HG03378 (cell line): Measurements from ENCODE around the gene SLC66A1.

Experiments
- ATAC-seq: cut with Tn5 transposase; IDR thresholded peaks from one replicate; pipeline ENCODE4 v1.9.1; 2021; ENCODE audit warnings: mild to moderate bottlenecking, moderate library complexity; ENCODE audit not compliant: unreplicated experiment

The SLC66A1 gene

GRCh38 chr1:19360432-19360831 lies 48.3 kb downstream of the SLC66A1 start:
- ATAC-seq, result no peak

GRCh38 chr1:19360843-19361610 lies 48.9 kb downstream of the SLC66A1 start:
- no peak for ATAC-seq

GRCh38 chr1:19361611-19362147 lies 49.6 kb downstream of the SLC66A1 start:
- no peak for ATAC-seq

GRCh38 chr1:19363536-19364152 lies 51.5 kb downstream of the SLC66A1 start:
- ATAC-seq, result no peak

- no peak for ATAC-seq
Observed at GRCh38 chr1:19365721-19366120, 53.6 kb downstream of the SLC66A1 start.

- no peak for ATAC-seq
Observed at GRCh38 chr1:19366599-19367536, 54.7 kb downstream of the SLC66A1 start.

- no peak for ATAC-seq
Observed at GRCh38 chr1:19367584-19368041, 55.5 kb downstream of the SLC66A1 start.

- ATAC-seq, result no peak
Observed at GRCh38 chr1:19368050-19368449, 55.9 kb downstream of the SLC66A1 start.

GRCh38 chr1:19368964-19369363 lies 56.8 kb downstream of the SLC66A1 start:
- no peak for ATAC-seq

GRCh38 chr1:19369396-19370090 lies 57.4 kb downstream of the SLC66A1 start:
- no peak for ATAC-seq

GRCh38 chr1:19370453-19371170 lies 58.5 kb downstream of the SLC66A1 start:
- ATAC-seq, result no peak

- no peak for ATAC-seq
Observed at GRCh38 chr1:19371226-19372135, 59.4 kb downstream of the SLC66A1 start.

- ATAC-seq, result no peak
Observed at GRCh38 chr1:19372136-19372514, 60.0 kb downstream of the SLC66A1 start.

- no peak for ATAC-seq
Observed at GRCh38 chr1:19372602-19373001, 60.5 kb downstream of the SLC66A1 start.

- ATAC-seq, result no peak
Observed at GRCh38 chr1:19373211-19374082, 61.3 kb downstream of the SLC66A1 start.

GRCh38 chr1:19374083-19374801 lies 62.1 kb downstream of the SLC66A1 start:
- ATAC-seq, result no peak

GRCh38 chr1:19374926-19375325 lies 62.8 kb downstream of the SLC66A1 start:
- no peak for ATAC-seq
